ENCODE data around the gene ILDR1.
"Not testable (repeated sequence)": the region's sequence is repeated elsewhere in the genome, so short reads cannot be mapped to it uniquely, and the experiment has no call there.

Gene ILDR1

DNA sequence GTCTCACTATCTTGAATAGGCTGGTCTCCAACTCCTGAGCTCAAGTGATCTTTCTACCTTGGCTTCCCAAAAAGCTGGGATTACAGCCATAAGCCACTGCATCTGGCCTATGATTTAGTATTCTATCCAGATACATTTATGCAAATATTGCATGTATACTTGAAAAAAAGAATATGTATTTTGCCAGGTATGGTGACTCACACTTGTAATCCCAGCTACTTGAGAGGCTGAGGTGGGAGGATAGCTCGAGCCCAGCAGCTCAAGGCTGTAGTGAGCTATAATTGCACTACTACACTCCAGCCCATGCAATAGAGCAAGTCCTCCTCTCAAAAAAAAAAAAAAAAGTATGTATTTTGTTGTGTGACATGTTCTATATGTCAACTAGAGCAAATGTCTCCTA, 73.4 kb downstream of the ILDR1 start:
- DNase-seq (ENCODE audit: low read depth in 1 of 2, low spot score in 1 of 2), result no peak

DNA sequence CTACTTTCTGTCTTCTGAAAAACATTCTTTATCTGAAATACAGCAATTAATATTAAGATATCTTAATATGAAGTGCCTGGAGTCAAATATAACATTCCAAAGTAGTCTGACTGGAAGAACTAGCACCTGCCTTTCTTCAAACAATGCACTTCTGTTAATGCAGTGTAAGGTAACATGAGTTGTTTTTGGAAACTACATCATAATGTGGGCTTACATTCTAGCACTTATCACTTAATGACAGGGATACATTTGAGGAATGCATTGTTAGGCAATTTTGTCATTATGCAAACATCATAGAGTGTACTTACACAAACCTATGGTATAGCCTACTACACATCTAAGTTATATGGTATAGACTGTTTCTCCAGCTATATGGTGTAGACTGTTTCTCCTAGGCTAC, 78.6 kb downstream of the ILDR1 start:
- no peak for DNase-seq (ENCODE audit: low read depth in 1 of 2, low spot score in 1 of 2)

DNA sequence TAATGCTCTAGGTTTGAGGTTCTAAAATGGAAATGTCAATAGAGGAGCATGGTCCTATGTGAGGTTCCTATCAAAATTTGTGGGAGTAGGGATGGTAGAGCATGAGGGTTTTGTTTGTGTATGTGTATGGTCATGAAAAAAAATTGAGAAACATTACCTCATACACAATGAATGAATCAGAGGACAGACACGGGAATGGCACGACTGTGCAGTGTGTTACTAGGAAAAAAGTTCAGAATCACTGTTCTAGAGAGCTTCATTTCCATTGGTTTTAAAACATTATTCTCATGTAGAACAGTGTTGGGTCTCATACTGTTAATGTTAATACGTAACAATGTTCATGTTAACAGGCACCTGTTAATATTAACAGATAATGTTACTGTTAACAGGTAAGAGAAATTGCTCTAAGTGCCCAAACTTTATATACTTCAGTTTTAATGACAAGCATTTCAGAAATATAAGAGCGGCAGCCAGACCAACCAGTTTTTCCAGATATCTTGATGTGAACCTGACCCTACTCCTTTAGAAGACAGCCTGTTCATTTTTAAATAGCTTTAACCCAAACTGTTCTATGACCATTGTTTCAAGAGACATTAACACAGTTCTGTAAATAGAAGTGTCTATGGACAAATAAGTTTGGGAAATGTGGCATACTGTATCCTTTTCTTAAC, 79.8 kb downstream of the ILDR1 start:
- no peak for DNase-seq (ENCODE audit: low read depth in 1 of 2, low spot score in 1 of 2)

DNA sequence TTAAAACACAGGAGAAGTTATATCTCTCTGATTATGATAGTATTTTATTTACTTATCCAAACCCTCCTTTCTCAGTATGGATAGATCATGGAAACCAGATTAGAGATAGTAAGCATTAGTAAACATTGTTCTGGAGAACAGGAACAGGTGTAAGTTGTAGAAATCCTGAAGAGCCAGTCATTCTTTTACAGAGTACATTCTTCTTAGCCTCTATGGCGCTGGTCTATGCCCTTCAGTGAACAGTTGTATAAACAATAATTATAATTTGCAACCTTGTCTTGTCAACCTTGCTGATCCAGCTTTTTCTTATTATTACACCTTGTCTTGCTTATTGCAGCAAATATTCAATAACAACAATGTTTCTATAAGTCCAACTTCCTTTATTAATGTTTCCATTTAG, 80.5 kb downstream of the ILDR1 start:
- no peak for DNase-seq (ENCODE audit: low read depth in 1 of 2, low spot score in 1 of 2)

DNA sequence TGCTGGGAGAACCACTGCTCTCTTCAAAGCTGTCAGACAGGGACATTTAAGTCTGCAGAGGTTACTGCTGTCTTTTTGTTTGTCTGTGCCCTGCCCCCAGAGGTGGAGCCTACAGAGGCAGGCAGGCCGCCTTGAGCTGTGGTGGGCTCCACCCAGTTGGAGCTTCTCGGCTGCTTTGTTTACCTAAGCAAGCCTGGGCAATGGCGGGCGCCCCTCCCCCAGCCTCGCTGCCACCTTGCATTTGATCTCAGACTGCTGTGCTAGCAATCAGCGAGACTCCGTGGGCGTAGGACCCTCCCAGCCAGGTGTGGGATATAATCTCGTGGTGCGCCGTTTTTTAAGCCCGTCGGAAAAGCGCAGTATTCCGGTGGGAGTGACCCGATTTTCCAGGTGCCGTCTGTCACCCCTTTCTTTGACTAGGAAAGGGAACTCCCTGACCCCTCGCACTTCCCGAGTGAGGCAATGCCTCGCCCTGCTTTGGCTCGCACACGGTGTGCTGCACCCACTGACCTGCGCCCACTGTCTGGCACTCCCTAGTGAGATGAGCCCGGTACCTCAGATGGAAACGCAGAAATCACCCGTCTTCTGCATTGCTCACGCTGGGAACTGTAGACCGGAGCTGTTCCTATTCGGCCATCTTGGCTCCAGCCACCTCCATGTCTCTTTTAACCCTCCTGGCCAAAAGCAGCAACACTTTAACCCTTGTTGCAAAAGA, 83.7 kb downstream of the ILDR1 start:
- not testable (repeated sequence) for DNase-seq (ENCODE audit: low read depth in 1 of 2, low spot score in 1 of 2)
